Astrocyte (in vitro differentiated cells and primary cell): ENCODE results near the gene NOXO1. TPM values are rescaled to one million over a fixed set of nuclear protein-coding genes. Genes with fewer than 3 reads are reported as not detected.

Experiments
- DNase-seq: peaks from one replicate; pipeline ENCODE4 v3.0.0-alpha.2; 2010; ENCODE audit warnings: low read depth
- FAIRE-seq: peaks from 2 replicates; lab custom pipeline; 2011; peaks lifted over from hg19 to GRCh38; lab: Jason Lieb, UNC
- H2AFZ ChIP-seq: 2 replicates; pipeline ENCODE4 v1.6.0; 2012; ENCODE audit warnings: low read depth, low read length, inconsistent platforms
- H3K27ac ChIP-seq: 2 replicates; pipeline ENCODE4 v1.5.1; 2011; ENCODE audit warnings: low read depth, low read length, inconsistent platforms
- H3K27me3 ChIP-seq: 2 replicates; pipeline ENCODE4 v1.6.0; 2011; ENCODE audit warnings: low read length, inconsistent platforms; ENCODE audit not compliant: insufficient read depth
- H3K36me3 ChIP-seq: 2 replicates; pipeline ENCODE4 v1.5.1; 2011; ENCODE audit warnings: low read length, inconsistent platforms; ENCODE audit not compliant: insufficient read depth
- H3K4me1 ChIP-seq: 2 replicates; pipeline ENCODE4 v1.5.1; 2011; ENCODE audit warnings: low read length, inconsistent platforms; ENCODE audit not compliant: insufficient read depth
- H3K4me2 ChIP-seq: 2 replicates; pipeline ENCODE4 v1.6.0; 2012; ENCODE audit warnings: low read length, inconsistent platforms
- H3K4me3 ChIP-seq: 2 replicates; pipeline ENCODE4 v1.5.1; 2011; ENCODE audit warnings: low read depth, mild to moderate bottlenecking, low read length, inconsistent platforms; ENCODE audit not compliant: insufficient read depth
- H3K79me2 ChIP-seq: 2 replicates; pipeline ENCODE4 v1.6.0; 2012; ENCODE audit warnings: mild to moderate bottlenecking, low read length, inconsistent platforms; ENCODE audit not compliant: insufficient read depth
- H3K9ac ChIP-seq: 2 replicates; pipeline ENCODE4 v1.6.0; 2012; ENCODE audit warnings: mild to moderate bottlenecking, low read length, inconsistent platforms
- H3K9me3 ChIP-seq: 2 replicates; pipeline ENCODE4 v1.5.1; 2012; ENCODE audit warnings: low read depth, mild to moderate bottlenecking, low read length, inconsistent platforms; ENCODE audit not compliant: insufficient read depth
- H4K20me1 ChIP-seq: 2 replicates; pipeline ENCODE4 v1.6.0; 2012; ENCODE audit warnings: low read length, inconsistent platforms; ENCODE audit not compliant: insufficient read depth
- H3K27ac Mint-ChIP-seq: one replicate; pipeline ENCODE4 v1.8.0; 2021; ENCODE audit warnings: mild to moderate bottlenecking, mixed read lengths; ENCODE audit not compliant: unreplicated experiment
- H3K27me3 Mint-ChIP-seq: one replicate; pipeline ENCODE4 v1.8.0; 2021; ENCODE audit warnings: low read depth, mixed read lengths; ENCODE audit not compliant: unreplicated experiment
- H3K36me3 Mint-ChIP-seq: one replicate; pipeline ENCODE4 v1.8.0; 2021; ENCODE audit warnings: low read depth, mixed read lengths; ENCODE audit not compliant: unreplicated experiment
- H3K4me1 Mint-ChIP-seq: one replicate; pipeline ENCODE4 v1.8.0; 2021; ENCODE audit warnings: low read depth, mixed read lengths; ENCODE audit not compliant: unreplicated experiment
- H3K4me3 Mint-ChIP-seq: one replicate; pipeline ENCODE4 v1.8.0; 2021; ENCODE audit warnings: mild to moderate bottlenecking, moderate library complexity, mixed read lengths; ENCODE audit not compliant: unreplicated experiment
- H3K9me3 Mint-ChIP-seq: one replicate; pipeline ENCODE4 v1.8.0; 2021; ENCODE audit warnings: mild to moderate bottlenecking, mixed read lengths; ENCODE audit not compliant: unreplicated experiment
- CTCF ChIP-seq: IDR thresholded peaks from 2 replicates; pipeline ENCODE4 v1.5.1; 2011; ENCODE audit warnings: low read depth, mild to moderate bottlenecking, inconsistent platforms, low read length, moderate library complexity; ENCODE audit not compliant: insufficient read depth
- EZH2 ChIP-seq: IDR thresholded peaks from 2 replicates; pipeline ENCODE4 v1.6.1; 2012; ENCODE audit warnings: mild to moderate bottlenecking, low read length, inconsistent platforms; ENCODE audit not compliant: insufficient read depth
- total RNA-seq: library from RNA; stranded (reverse); gene quantifications from 2 replicates; pipeline ENCODE4 v1.2.1, GENCODE V29; 2021

The NOXO1 gene
- total RNA-seq, 1 donor from 2014 or later, result 0.89 TPM

- Mint-ChIP-seq H3K36me3 (peaks cover 2% of the 10 kb centered on the region), H3K4me1 (peaks cover 2% of the 10 kb centered on the region), H3K27ac (peak within 1 kb of the TSS; percentile 92), H3K9me3 (no peaks in the 10 kb centered on the region), H3K27me3 (peaks cover 23% of the 10 kb centered on the region), H3K4me3 (peak within 1 kb of the TSS; percentile 86)
- H3K9ac ChIP-seq, result peak within 1 kb of the TSS; percentile 83
- H3K27ac ChIP-seq, result no peak within 1 kb of the TSS
- peak within 1 kb of the TSS; percentile 68 for H3K4me3 ChIP-seq
- H4K20me1 ChIP-seq, result peaks cover 48% of the 10 kb centered on the region
- H3K36me3 ChIP-seq, result peaks cover 5% of the 10 kb centered on the region
- peak within 1 kb of the TSS; percentile 91 for H3K4me2 ChIP-seq
- H3K4me1 ChIP-seq, result peaks cover 15% of the 10 kb centered on the region
- H2AFZ ChIP-seq, result peak within 1 kb of the TSS; percentile 73
- H3K9me3 ChIP-seq, result no peaks in the 10 kb centered on the region
- DNase-seq (peak; percentile 79), FAIRE-seq (no peak)
- TF ChIP-seq EZH2 (no peak), CTCF (no peak)
- peaks cover 33% of the 10 kb centered on the region for H3K27me3 ChIP-seq
- peaks cover 16% of the 10 kb centered on the region for H3K79me2 ChIP-seq
These were observed 2.5 kb upstream of the NOXO1 start, which contains the start of gene GFER for GRCh38 chr16:1983544-1984346. Gene GFER (plus strand): TSS chr16:1984193. CDS start chr16:1984219, 26 bp downstream.

GRCh38 chr16:1982991-1983543 lies 1.8 kb upstream of the NOXO1 start:
- Histone ChIP-seq H3K4me2 (peak overlapping the region; percentile 91), H2AFZ (no peak overlapping the region), H3K4me1 (peaks cover 15% of the 10 kb centered on the region), H3K27ac (no peak overlapping the region), H4K20me1 (peaks cover 48% of the 10 kb centered on the region), H3K79me2 (peaks cover 16% of the 10 kb centered on the region), H3K27me3 (peaks cover 32% of the 10 kb centered on the region), H3K9me3 (no peaks in the 10 kb centered on the region), H3K36me3 (peaks cover 5% of the 10 kb centered on the region), H3K9ac (peak overlapping the region; percentile 53), H3K4me3 (peak overlapping the region; percentile 68)
- Mint-ChIP-seq H3K4me1 (peaks cover 2% of the 10 kb centered on the region), H3K27ac (peak overlapping the region; percentile 92), H3K27me3 (peaks cover 19% of the 10 kb centered on the region), H3K36me3 (peaks cover 2% of the 10 kb centered on the region), H3K4me3 (peak overlapping the region; percentile 84), H3K9me3 (no peaks in the 10 kb centered on the region)
- TF ChIP-seq CTCF (no peak), EZH2 (no peak)
- no peak for DNase-seq
- no peak for FAIRE-seq
